GM23248 (cell line): Measurements from ENCODE around the gene MYLK. TPM values are rescaled to one million over a fixed set of nuclear protein-coding genes. Genes with fewer than 3 reads are reported as not detected.
"Not testable (repeated sequence)": the region's sequence is repeated elsewhere in the genome, so short reads cannot be mapped to it uniquely, and the experiment has no call there.

ENCODE experiments used
- DNase-seq: peaks from one replicate; pipeline ENCODE4 v3.0.0-alpha.2; 2015
- H2AFZ ChIP-seq: fragments of 200-600 bp; sonication (generic); 2 replicates; pipeline ENCODE4 v1.6.1; 2016; ENCODE audit warnings: antibody characterized with exemption
- H3F3A ChIP-seq: fragments of 200-600 bp; sonication (generic); 2 replicates; pipeline ENCODE4 v1.6.1; 2016; ENCODE audit warnings: mild to moderate bottlenecking, antibody characterized with exemption, mixed run types; ENCODE audit not compliant: insufficient read depth
- H3K27ac ChIP-seq: fragments of 200-600 bp; sonication (generic); 2 replicates; pipeline ENCODE4 v1.5.1; 2016; ENCODE audit warnings: mild to moderate bottlenecking
- H3K27me3 ChIP-seq: fragments of 200-600 bp; sonication (generic); replicated peaks from 2 replicates; pipeline ENCODE4 v1.6.1; 2016; ENCODE audit warnings: mild to moderate bottlenecking; ENCODE audit not compliant: insufficient read depth
- H3K36me3 ChIP-seq: fragments of 200-600 bp; sonication (generic); 2 replicates; pipeline ENCODE4 v1.6.1; 2016; ENCODE audit warnings: low read depth, mild to moderate bottlenecking
- H3K4me1 ChIP-seq: fragments of 200-600 bp; sonication (generic); 2 replicates; pipeline ENCODE4 v1.6.1; 2016; ENCODE audit warnings: mild to moderate bottlenecking; ENCODE audit not compliant: insufficient read depth
- H3K4me2 ChIP-seq: fragments of 200-600 bp; sonication (generic); one replicate; pipeline ENCODE4 v1.6.1; 2016; ENCODE audit warnings: mild to moderate bottlenecking; ENCODE audit not compliant: unreplicated experiment
- H3K4me3 ChIP-seq: fragments of 200-600 bp; sonication (generic); 2 replicates; pipeline ENCODE4 v1.5.1; 2016; ENCODE audit warnings: mild to moderate bottlenecking
- H3K79me2 ChIP-seq: fragments of 200-600 bp; sonication (generic); 2 replicates; pipeline ENCODE4 v1.6.1; 2016; ENCODE audit warnings: mild to moderate bottlenecking; ENCODE audit not compliant: insufficient read depth
- H3K9ac ChIP-seq: fragments of 200-600 bp; sonication (generic); 2 replicates; pipeline ENCODE4 v1.6.1; 2016; ENCODE audit warnings: mild to moderate bottlenecking
- H3K9me2 ChIP-seq: fragments of 200-600 bp; sonication (generic); 2 replicates; pipeline ENCODE4 v1.6.1; 2016; ENCODE audit warnings: mixed run types, mild to moderate bottlenecking, moderate library complexity; ENCODE audit not compliant: insufficient read depth
- H3K9me3 ChIP-seq: fragments of 200-600 bp; sonication (generic); one replicate; pipeline ENCODE4 v1.6.1; 2017; ENCODE audit warnings: low read depth
- H4K20me1 ChIP-seq: fragments of 200-600 bp; sonication (generic); 2 replicates; pipeline ENCODE4 v1.6.0; 2016; ENCODE audit not compliant: insufficient read depth
- EZH2 ChIP-seq: fragments of 200-600 bp; sonication (generic); IDR thresholded peaks from 2 replicates; pipeline ENCODE4 v1.6.1; 2018; ENCODE audit warnings: antibody characterized with exemption, mild to moderate bottlenecking; ENCODE audit not compliant: insufficient read depth, poor library complexity, severe bottlenecking
- EZH2phosphoT487 ChIP-seq: fragments of 200-600 bp; sonication (generic); IDR thresholded peaks from 2 replicates; pipeline ENCODE4 v1.6.1; 2018; ENCODE audit warnings: antibody characterized with exemption, moderate library complexity, mild to moderate bottlenecking, low read depth; ENCODE audit not compliant: insufficient read depth
- WGBS, 2 experiments: methylation state at CpG; one replicate each; pipeline ENCODE4 v1.1.6; 2015 to 2017; ENCODE audit warnings: low lambda C conversion rate in 2 of 2, low coverage in 1 of 2; ENCODE audit errors: missing lambda C conversion rate in 2 of 2; 5-methylcytosine and 5-hydroxymethylcytosine counted together
- in situ Hi-C: fragments of 300-500 bp; cut with MboI; formaldehyde crosslinking; loops from 2 replicates; pipeline ENCODE4 v1.15.0; 2020
- polyA plus RNA-seq: library from polyadenylated mRNA; unstranded; fragments of >200 nt; fragmentation: Nextera tagmentation; extraction: Ambion mirVana; gene quantifications from 2 replicates; pipeline ENCODE4 v1.2.1, GENCODE V29; 2016
- total RNA-seq: library from RNA; depleted of rRNA; stranded (reverse); fragments of >200 nt; shearing (Covaris generic); gene quantifications from 2 replicates; pipeline ENCODE4 v1.2.3, GENCODE V29; 2014

Gene MYLK
- total and polyA plus RNA-seq, 2 experiments from 2014 or later, result 110 to 174 TPM

DNA sequence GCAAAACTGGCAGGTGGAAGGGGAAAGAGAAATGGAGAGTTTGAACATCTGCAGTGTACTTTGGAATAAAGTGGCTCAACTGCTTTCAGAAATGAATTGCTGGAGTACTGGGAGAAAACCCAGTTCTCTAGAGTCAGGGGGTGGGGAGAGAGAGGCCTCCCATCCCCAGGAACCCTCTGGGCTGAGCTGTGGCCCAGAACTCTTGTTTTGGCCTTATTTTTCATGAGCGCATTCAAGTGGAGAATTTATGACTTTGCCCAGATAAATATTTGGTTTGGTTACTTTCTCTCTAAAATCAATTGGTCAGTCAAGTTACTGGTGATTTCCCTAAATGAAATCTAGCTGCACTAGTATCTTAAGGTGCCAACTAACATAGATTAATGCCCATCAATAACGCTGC is 270.6 kb downstream of the MYLK start:
- Histone ChIP-seq H3K4me1 (peaks cover 5% of the 10 kb centered on the region), H3K9ac (no peak overlapping the region), H3K4me3 (no peak overlapping the region), H3K79me2 (no peaks in the 10 kb centered on the region), H3K9me2 (no peaks in the 10 kb centered on the region), H3K9me3 (no peaks in the 10 kb centered on the region), H3K27me3 (no peaks in the 10 kb centered on the region), H3K4me2 (no peak overlapping the region), H3F3A (peaks cover 10% of the 10 kb centered on the region; the same call in 1 of the 2 replicates), H2AFZ (no peak overlapping the region), H3K27ac (no peak overlapping the region), H3K36me3 (peaks cover 39% of the 10 kb centered on the region), H4K20me1 (no peaks in the 10 kb centered on the region)
- 94 to 97% methylated on average over 2 of the region's 2 CpGs for WGBS, 2 experiments
- TF ChIP-seq EZH2 (no peak), EZH2phosphoT487 (no peak)
- DNase-seq, result no peak
- in situ Hi-C loops, result no loop called here

- H3K27me3 ChIP-seq, in situ Hi-C loops, H2AFZ ChIP-seq, H3K4me3 ChIP-seq, H3K27ac ChIP-seq, H3K9ac ChIP-seq, H4K20me1 ChIP-seq, H3K9me3 ChIP-seq, H3K79me2 ChIP-seq, H3K9me2 ChIP-seq, H3K4me2 ChIP-seq, H3K4me1 ChIP-seq, DNase-seq: not testable (repeated sequence)
- H3F3A ChIP-seq, result peaks cover 21% of the 10 kb centered on the region
- H3K36me3 ChIP-seq, result peaks cover 22% of the 10 kb centered on the region
- 93 to 95% methylated on average over 7 of the region's 7 CpGs for WGBS, 2 experiments
Measured at GRCh38 chr3:123611674-123612073, 272.5 kb downstream of the MYLK start.

DNA sequence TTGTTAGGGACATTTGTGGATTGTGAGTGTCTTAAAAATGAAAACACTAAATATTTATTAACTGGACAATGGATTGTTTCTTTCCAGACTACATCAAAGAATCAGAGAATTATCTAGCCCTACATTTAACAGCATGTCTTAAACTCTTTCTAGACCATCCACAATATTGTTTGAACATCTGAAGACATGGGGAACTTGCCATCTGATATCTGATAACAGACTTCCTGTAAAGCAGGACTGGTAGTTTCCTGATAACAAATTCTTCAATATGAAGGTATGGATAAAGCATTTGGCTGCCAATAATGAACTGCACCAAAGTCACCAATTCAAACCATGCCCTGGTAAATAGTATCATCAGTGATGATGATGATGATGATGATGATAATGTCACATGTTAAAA is 273.1 kb downstream of the MYLK start:
- Histone ChIP-seq H3K4me1 (peaks cover 10% of the 10 kb centered on the region), H3K9ac (no peak overlapping the region), H4K20me1 (no peaks in the 10 kb centered on the region), H3K27me3 (no peaks in the 10 kb centered on the region), H3F3A (peaks cover 25% of the 10 kb centered on the region), H3K4me3 (no peak overlapping the region), H3K4me2 (no peak overlapping the region), H3K27ac (no peak overlapping the region), H3K79me2 (no peaks in the 10 kb centered on the region; the same call in 1 of the 2 replicates), H3K9me3 (no peaks in the 10 kb centered on the region), H2AFZ (no peak overlapping the region), H3K9me2 (no peaks in the 10 kb centered on the region), H3K36me3 (peaks cover 18% of the 10 kb centered on the region; the same call in 1 of the 2 replicates)
- in situ Hi-C loops, result no loop called here
- TF ChIP-seq EZH2phosphoT487, result no peak
- no peak for DNase-seq

- H3F3A ChIP-seq, result peaks cover 33% of the 10 kb centered on the region
- H3K4me1 ChIP-seq, result peaks cover 18% of the 10 kb centered on the region
- no peaks in the 10 kb centered on the region for H3K9me3 ChIP-seq
- no peak overlapping the region for H3K27ac ChIP-seq
- no peaks in the 10 kb centered on the region for H3K27me3 ChIP-seq
- no peak overlapping the region for H3K9ac ChIP-seq
- H2AFZ ChIP-seq, result no peak overlapping the region
- no peaks in the 10 kb centered on the region for H3K9me2 ChIP-seq
- in situ Hi-C loops, result no loop called here
- TF ChIP-seq EZH2phosphoT487 (no peak), EZH2 (no peak)
- no peak overlapping the region for H3K4me3 ChIP-seq
- H3K36me3 ChIP-seq, result peaks cover 18% of the 10 kb centered on the region; the same call in 1 of the 2 replicates
- H4K20me1 ChIP-seq, result no peaks in the 10 kb centered on the region
- WGBS, 2 experiments, result 82 to 89% methylated on average over 3 of the region's 3 CpGs
- no peak overlapping the region for H3K4me2 ChIP-seq
- DNase-seq, result no peak
- no peaks in the 10 kb centered on the region; the same call in 1 of the 2 replicates for H3K79me2 ChIP-seq
Measured at GRCh38 chr3:123610331-123610730, 273.8 kb downstream of the MYLK start.

DNA sequence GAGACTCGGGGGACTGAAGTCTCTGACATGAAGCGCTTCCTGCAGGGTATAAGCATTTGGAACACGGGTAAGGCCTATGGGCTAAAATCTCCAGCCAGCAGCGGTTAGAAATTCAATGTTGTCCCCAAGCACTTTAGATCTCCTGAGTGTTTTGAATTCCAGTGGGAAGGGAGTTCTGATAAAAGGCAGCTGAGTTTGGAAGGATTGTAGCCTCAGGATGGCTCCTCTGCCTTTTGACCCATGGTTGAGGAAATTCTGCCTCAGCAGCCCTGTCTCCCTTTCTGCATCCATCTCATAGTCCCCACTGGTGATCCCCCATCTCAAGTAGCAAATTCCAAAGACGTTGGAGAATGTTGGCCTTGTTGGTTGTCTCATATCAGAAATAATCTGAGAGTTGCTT is 275.1 kb downstream of the MYLK start:
- H3K9me2 ChIP-seq, result no peaks in the 10 kb centered on the region
- H3K27ac ChIP-seq, result no peak overlapping the region
- peaks cover 28% of the 10 kb centered on the region for H3K4me1 ChIP-seq
- H3K4me2 ChIP-seq, result no peak overlapping the region
- WGBS, 2 experiments, result 86% methylated on average over 5 of the region's 5 CpGs
- H3K9ac ChIP-seq, result no peak overlapping the region
- no peak overlapping the region for H3K4me3 ChIP-seq
- H2AFZ ChIP-seq, result no peak overlapping the region
- H3K36me3 ChIP-seq, result peaks cover 15% of the 10 kb centered on the region; the same call in 1 of the 2 replicates
- no peaks in the 10 kb centered on the region for H3K27me3 ChIP-seq
- no peak for TF ChIP-seq EZH2phosphoT487
- no peak for TF ChIP-seq EZH2
- no peaks in the 10 kb centered on the region for H4K20me1 ChIP-seq
- no peaks in the 10 kb centered on the region; the same call in 1 of the 2 replicates for H3K79me2 ChIP-seq
- no peak for DNase-seq
- in situ Hi-C loops, result no loop called here
- H3F3A ChIP-seq, result peaks cover 42% of the 10 kb centered on the region
- no peaks in the 10 kb centered on the region for H3K9me3 ChIP-seq
